Activated naive CD4-positive, alpha-beta T cell treated with anti-CD3 and anti-CD28 coated beads for 36 hours (primary cell): ENCODE results near the gene DNAJA3. TPM values are rescaled to one million over a fixed set of nuclear protein-coding genes. Genes with fewer than 3 reads are reported as not detected.

Source experiments
- CTCF ChIA-PET: fragments of 350-600 bp; sonication (Branson Sonifier 250); formaldehyde crosslinking; loops from one replicate; lab custom pipeline; 2021; ENCODE audit warnings: antibody characterized with exemption; lab: Charles Lee
- DNase-seq: peaks from one replicate; pipeline ENCODE4 v3.0.0-alpha.2; 2020
- H3K27ac Mint-ChIP-seq: one replicate; pipeline ENCODE4 v1.8.0; 2021; ENCODE audit warnings: mild to moderate bottlenecking, mixed read lengths
- H3K27me3 Mint-ChIP-seq: one replicate; pipeline ENCODE4 v1.8.0; 2021; ENCODE audit warnings: low read depth, mixed read lengths
- H3K36me3 Mint-ChIP-seq: one replicate; pipeline ENCODE4 v1.8.0; 2021; ENCODE audit warnings: low read depth, mixed read lengths
- H3K4me1 Mint-ChIP-seq: one replicate; pipeline ENCODE4 v1.8.0; 2021; ENCODE audit warnings: low read depth, mixed read lengths
- H3K4me3 Mint-ChIP-seq: one replicate; pipeline ENCODE4 v1.8.0; 2021; ENCODE audit warnings: mild to moderate bottlenecking, moderate library complexity, mixed read lengths
- H3K9me3 Mint-ChIP-seq: one replicate; pipeline ENCODE4 v1.8.0; 2021; ENCODE audit warnings: mixed read lengths
- intact Hi-C: fragments of 100-400 bp; cut with micrococcal nuclease; formaldehyde crosslinking; loops from one replicate; pipeline ENCODE4 v1.15.1; 2023
- total RNA-seq, 2 experiments: library from RNA; stranded (reverse); gene quantifications; one replicate each; pipeline ENCODE4 v1.2.3, GENCODE V29; 2021

The DNAJA3 gene
- total RNA-seq, 2 experiments from 2014 or later, result 86.7 to 88.0 TPM

DNA sequence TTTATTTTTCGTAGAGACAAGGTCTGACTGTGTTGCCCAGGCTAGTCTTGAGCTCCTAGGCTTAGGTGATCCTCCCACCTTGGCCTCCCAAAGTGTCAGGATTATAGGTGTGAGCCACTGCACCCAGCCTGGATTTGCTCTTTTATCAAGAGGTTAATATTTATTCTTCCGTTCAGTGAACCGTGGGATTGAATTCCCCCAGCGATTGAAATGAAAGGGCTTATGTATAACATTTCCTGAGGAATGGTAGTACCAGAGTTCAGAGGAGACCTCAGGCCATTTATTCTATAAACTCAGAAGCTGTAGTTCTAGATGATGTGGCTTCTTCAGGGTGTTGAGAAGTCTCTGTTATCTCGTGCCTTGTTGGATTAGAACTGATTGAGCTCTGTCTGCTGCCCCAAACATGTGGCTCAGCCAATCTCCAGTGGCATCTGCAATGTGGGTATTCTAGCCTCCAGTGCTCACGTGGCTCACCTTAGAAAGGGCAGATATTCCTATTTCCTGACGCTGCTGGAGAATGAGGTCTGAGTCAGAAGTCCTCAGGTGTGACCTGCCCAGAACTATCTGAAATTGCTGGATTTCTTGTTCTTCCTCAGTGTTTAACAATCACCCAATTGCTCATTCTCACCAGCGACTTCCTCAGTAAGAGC, 73.0 kb downstream of the DNAJA3 start:
- peaks cover 89% of the 10 kb centered on the region for H3K4me1 Mint-ChIP-seq
- no peaks in the 10 kb centered on the region for H3K9me3 Mint-ChIP-seq
- no peak overlapping the region for H3K4me3 Mint-ChIP-seq
- H3K27me3 Mint-ChIP-seq, result no peaks in the 10 kb centered on the region
- no peak for DNase-seq
- intact Hi-C loops, result no loop called here
- no peak overlapping the region for H3K27ac Mint-ChIP-seq
- CTCF ChIA-PET, result interaction anchor here (1.2 kb wide), 1 partner anchor 8 kb away, joined by 3 read pairs; no protein-coding TSS in a partner anchor
- peaks cover 4% of the 10 kb centered on the region for H3K36me3 Mint-ChIP-seq

GRCh38 chr16:4499196-4499555, 73.5 kb downstream of the DNAJA3 start:
- Mint-ChIP-seq H3K9me3 (no peaks in the 10 kb centered on the region), H3K4me3 (no peak overlapping the region), H3K27me3 (no peaks in the 10 kb centered on the region), H3K4me1 (peaks cover 89% of the 10 kb centered on the region), H3K36me3 (peaks cover 4% of the 10 kb centered on the region), H3K27ac (no peak overlapping the region)
- no peak for DNase-seq
- CTCF ChIA-PET, result interaction anchor here (0.9 to 2.2 kb wide), 4 partner anchors 8 to 87 kb away, joined by 3 to 8 read pairs (median 4); no protein-coding TSS in a partner anchor
- intact Hi-C loops, result no loop called here

- Mint-ChIP-seq H3K4me1 (peaks cover 85% of the 10 kb centered on the region), H3K36me3 (peaks cover 4% of the 10 kb centered on the region), H3K27ac (peak overlapping the region; percentile 7), H3K4me3 (no peak overlapping the region), H3K27me3 (no peaks in the 10 kb centered on the region), H3K9me3 (no peaks in the 10 kb centered on the region)
- peak; percentile 49 for DNase-seq
- intact Hi-C loops, result no loop called here
- CTCF ChIA-PET, result interaction anchor here (0.9 to 2.7 kb wide), 10 partner anchors 10 to 124 kb away, joined by 3 to 11 read pairs (median 4); partner anchors contain the start of genes HMOX2 and MGRN1
Measured at GRCh38 chr16:4500272-4500671, 74.6 kb downstream of the DNAJA3 start.

GRCh38 chr16:4501071-4501478, 75.4 kb downstream of the DNAJA3 start:
- Mint-ChIP-seq H3K4me1 (peaks cover 85% of the 10 kb centered on the region), H3K36me3 (peaks cover 5% of the 10 kb centered on the region), H3K27me3 (no peaks in the 10 kb centered on the region), H3K9me3 (no peaks in the 10 kb centered on the region), H3K27ac (peak overlapping the region; percentile 80), H3K4me3 (no peak overlapping the region)
- intact Hi-C loops, result no loop called here
- no peak for DNase-seq
- CTCF ChIA-PET, result interaction anchor here (0.7 to 2.7 kb wide), 7 partner anchors 11 to 98 kb away, joined by 3 to 11 read pairs (median 3); no protein-coding TSS in a partner anchor

- no peaks in the 10 kb centered on the region for H3K27me3 Mint-ChIP-seq
- CTCF ChIA-PET, result interaction anchor here (0.6 to 6.3 kb wide), 20 partner anchors 9 to 601 kb away, joined by 3 to 93 read pairs (median 8); partner anchors contain the start of genes CDIP1, HMOX2, MGRN1 and NMRAL1
- H3K4me1 Mint-ChIP-seq, result peaks cover 54% of the 10 kb centered on the region
- intact Hi-C loops, result loop anchor here (1.0 to 5.0 kb wide), 8 partner anchors 29 to 452 kb away; partner anchors contain the start of genes CDIP1, HMOX2, MGRN1 and SEC14L5
- peak overlapping the region; percentile 62 for H3K4me3 Mint-ChIP-seq
- H3K9me3 Mint-ChIP-seq, result no peaks in the 10 kb centered on the region
- H3K27ac Mint-ChIP-seq, result peak overlapping the region; percentile 91
- DNase-seq, result peak; percentile 88
- H3K36me3 Mint-ChIP-seq, result peaks cover 16% of the 10 kb centered on the region
Measured at GRCh38 chr16:4505356-4506147, 79.9 kb downstream of the DNAJA3 start.

Other genes with a start within 250 kb of the DNAJA3 start
- gene SRL, start 183.8 kb upstream of the DNAJA3 start, total RNA-seq, result not detected
- gene TFAP4, start 152.8 kb upstream of the DNAJA3 start, total RNA-seq, result 10 to 100 TPM; 24.0 to 27.7 TPM
- gene GLIS2, start 109.8 kb upstream of the DNAJA3 start, total RNA-seq, result under 1 TPM; 0.12 to 0.24 TPM
- gene PAM16, start 74.5 kb upstream of the DNAJA3 start, total RNA-seq, result 10 to 100 TPM; 67.8 to 71.3 TPM
- not detected for gene VASN, start 54.0 kb upstream of the DNAJA3 start, total RNA-seq
- 10 to 100 TPM; 39.7 to 43.3 TPM for gene CORO7, start 9.3 kb upstream of the DNAJA3 start, total RNA-seq
- 10 to 100 TPM; 30.5 to 30.8 TPM for gene NMRAL1, start 48.8 kb downstream of the DNAJA3 start, total RNA-seq
- 10 to 100 TPM; 46.8 to 49.3 TPM for gene HMOX2, start 50.5 kb downstream of the DNAJA3 start, total RNA-seq
- 10 to 100 TPM; 31.9 to 35.7 TPM for gene CDIP1, start 112.9 kb downstream of the DNAJA3 start, total RNA-seq
- under 1 TPM; 0.07 to 0.30 TPM for gene C16orf96, start 130.5 kb downstream of the DNAJA3 start, total RNA-seq
- 1 to 10 TPM; 8.5 to 9.3 TPM for gene UBALD1, start 189.0 kb downstream of the DNAJA3 start, total RNA-seq
- gene MGRN1, start 199.0 kb downstream of the DNAJA3 start, total RNA-seq, result 10 to 100 TPM; 46.3 to 48.8 TPM